ENCODE data around the gene CPE. TPM values are rescaled to one million over a fixed set of nuclear protein-coding genes. Genes with fewer than 3 reads are reported as not detected.

The CPE gene
- total RNA-seq, 1 experiment from 2014 or later: 0.92 TPM

DNA sequence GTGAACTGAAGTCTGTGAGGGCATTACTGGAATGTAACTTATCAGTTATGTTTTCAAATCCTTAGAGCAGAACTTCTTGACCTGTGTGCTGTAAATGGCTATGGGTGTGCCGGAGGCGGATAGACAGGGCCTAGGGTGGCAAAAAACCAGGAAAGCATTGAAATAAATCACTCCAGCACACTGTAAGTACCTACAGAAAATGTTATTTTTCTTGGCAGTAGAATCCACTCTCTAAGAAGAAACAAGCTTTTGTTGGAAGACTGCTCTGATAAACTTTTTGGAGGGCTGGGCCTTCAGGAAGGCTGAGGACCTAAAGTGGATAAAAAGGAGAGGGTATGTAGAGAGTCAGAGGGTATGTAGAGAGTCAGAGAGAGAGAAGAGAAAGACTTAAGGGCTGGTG lies 14.9 kb downstream of the CPE start:
- ChIA-PET CTCF (no interaction called here), POLR2A (no interaction called here)
- no TSS peak for BruUV-seq (replicated peaks)

GRCh38 chr4:165394275-165394674 lies 15.5 kb downstream of the CPE start:
- Histone ChIP-seq H3K27me3 (ENCODE audit: control insufficient read depth, insufficient read depth, low read length) (no peaks in the 10 kb centered on the region), H3K4me3 (ENCODE audit: low read depth in 2 of 2, low read length in 2 of 2) (no peak overlapping the region), H3K9me3 (ENCODE audit: control insufficient read depth, insufficient read depth, low read depth, low read length) (no peaks in the 10 kb centered on the region), H3K27ac (ENCODE audit: low read length) (no peak overlapping the region), H3K4me1 (ENCODE audit: control insufficient read depth, insufficient read depth, low read length) (no peaks in the 10 kb centered on the region), H3K36me3 (ENCODE audit: control insufficient read depth, insufficient read depth, low read length) (no peaks in the 10 kb centered on the region)
- ChIA-PET CTCF (no interaction called here), POLR2A (no interaction called here)
- ATAC-seq (no peak), DNase-seq (ENCODE audit: low read depth, low spot score) (no peak)
- in situ Hi-C loops (cut with HindIII; ENCODE audit: low pct_unique_long_range_greater_than_20kb, low sequenced_read_pairs) (no loop called here), intact Hi-C loops (cut with micrococcal nuclease; ENCODE audit: unreplicated experiment) (no loop called here)
- BruUV-seq (replicated peaks): no TSS peak
- TF ChIP-seq POLR2AphosphoS5 (IDR thresholded peaks at IDR 0.05; ENCODE audit: low read depth, low read length) (no peak), SIN3A (IDR thresholded peaks at IDR 0.05; ENCODE audit: borderline replicate concordance, insufficient read depth, low read depth, low read length) (no peak), CTCF (IDR thresholded peaks at IDR 0.05) (no peak), TCF7L2 (IDR thresholded peaks at IDR 0.05; ENCODE audit: low read depth, low read length) (no peak)
- TF ChIP-seq, protein P1, sequence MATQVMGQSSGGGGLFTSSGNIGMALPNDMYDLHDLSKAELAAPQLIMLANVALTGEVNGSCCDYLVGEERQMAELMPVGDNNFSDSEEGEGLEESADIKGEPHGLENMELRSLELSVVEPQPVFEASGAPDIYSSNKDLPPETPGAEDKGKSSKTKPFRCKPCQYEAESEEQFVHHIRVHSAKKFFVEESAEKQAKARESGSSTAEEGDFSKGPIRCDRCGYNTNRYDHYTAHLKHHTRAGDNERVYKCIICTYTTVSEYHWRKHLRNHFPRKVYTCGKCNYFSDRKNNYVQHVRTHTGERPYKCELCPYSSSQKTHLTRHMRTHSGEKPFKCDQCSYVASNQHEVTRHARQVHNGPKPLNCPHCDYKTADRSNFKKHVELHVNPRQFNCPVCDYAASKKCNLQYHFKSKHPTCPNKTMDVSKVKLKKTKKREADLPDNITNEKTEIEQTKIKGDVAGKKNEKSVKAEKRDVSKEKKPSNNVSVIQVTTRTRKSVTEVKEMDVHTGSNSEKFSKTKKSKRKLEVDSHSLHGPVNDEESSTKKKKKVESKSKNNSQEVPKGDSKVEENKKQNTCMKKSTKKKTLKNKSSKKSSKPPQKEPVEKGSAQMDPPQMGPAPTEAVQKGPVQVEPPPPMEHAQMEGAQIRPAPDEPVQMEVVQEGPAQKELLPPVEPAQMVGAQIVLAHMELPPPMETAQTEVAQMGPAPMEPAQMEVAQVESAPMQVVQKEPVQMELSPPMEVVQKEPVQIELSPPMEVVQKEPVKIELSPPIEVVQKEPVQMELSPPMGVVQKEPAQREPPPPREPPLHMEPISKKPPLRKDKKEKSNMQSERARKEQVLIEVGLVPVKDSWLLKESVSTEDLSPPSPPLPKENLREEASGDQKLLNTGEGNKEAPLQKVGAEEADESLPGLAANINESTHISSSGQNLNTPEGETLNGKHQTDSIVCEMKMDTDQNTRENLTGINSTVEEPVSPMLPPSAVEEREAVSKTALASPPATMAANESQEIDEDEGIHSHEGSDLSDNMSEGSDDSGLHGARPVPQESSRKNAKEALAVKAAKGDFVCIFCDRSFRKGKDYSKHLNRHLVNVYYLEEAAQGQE (IDR thresholded peaks at IDR 0.05; ENCODE audit: insufficient read depth in 1 of 2, low read depth in 2 of 2, low read length in 1 of 2): no peak

More for the DNA sequence above, 14.9 kb downstream of the CPE start:
- Histone ChIP-seq H3K27ac (ENCODE audit: low read length) (no peak overlapping the region), H3K4me1 (ENCODE audit: control insufficient read depth, insufficient read depth, low read length) (no peaks in the 10 kb centered on the region), H3K36me3 (ENCODE audit: control insufficient read depth, insufficient read depth, low read length) (no peaks in the 10 kb centered on the region), H3K9me3 (ENCODE audit: control insufficient read depth, insufficient read depth, low read depth, low read length) (no peaks in the 10 kb centered on the region), H3K4me3 (ENCODE audit: low read depth in 2 of 2, low read length in 2 of 2) (no peak overlapping the region), H3K27me3 (ENCODE audit: control insufficient read depth, insufficient read depth, low read length) (no peaks in the 10 kb centered on the region)
- intact Hi-C loops (cut with micrococcal nuclease; ENCODE audit: unreplicated experiment) (no loop called here), in situ Hi-C loops (cut with HindIII; ENCODE audit: low pct_unique_long_range_greater_than_20kb, low sequenced_read_pairs) (no loop called here)
- DNase-seq (ENCODE audit: low read depth, low spot score) (no peak), ATAC-seq (no peak)
- no peak for TF ChIP-seq TCF7L2 (IDR thresholded peaks at IDR 0.05; ENCODE audit: low read depth, low read length)
- TF ChIP-seq, protein P1 (IDR thresholded peaks at IDR 0.05; ENCODE audit: insufficient read depth in 1 of 2, low read depth in 2 of 2, low read length in 1 of 2): no peak
- TF ChIP-seq CTCF (IDR thresholded peaks at IDR 0.05): no peak
- no peak for TF ChIP-seq SIN3A (IDR thresholded peaks at IDR 0.05; ENCODE audit: borderline replicate concordance, insufficient read depth, low read depth, low read length)
- no peak for TF ChIP-seq POLR2AphosphoS5 (IDR thresholded peaks at IDR 0.05; ENCODE audit: low read depth, low read length)

Measured in Panc1 (cell line).